GM23338 (cell line): Measurements from ENCODE around the gene SORBS2. TPM values are rescaled to one million over a fixed set of nuclear protein-coding genes. Genes with fewer than 3 reads are reported as not detected.

Source experiments
- ATAC-seq: fragments of 200-7000 bp; cut with Tn5 transposase; 3 replicates; pipeline ENCODE4 v1.9.1; 2020
- DNase-seq: peaks from one replicate; pipeline ENCODE4 v3.0.0-alpha.2; 2015; ENCODE audit warnings: low spot score
- H2AFZ ChIP-seq: fragments of 200-600 bp; sonication (generic); 2 replicates; pipeline ENCODE4 v1.8.0; 2016; ENCODE audit warnings: antibody characterized with exemption, mild to moderate bottlenecking, moderate library complexity
- H3F3A ChIP-seq: fragments of 200-600 bp; sonication (generic); replicated peaks from 2 replicates; pipeline ENCODE4 v1.8.0; 2017; ENCODE audit warnings: antibody characterized with exemption, mixed run types, low read depth
- H3K27ac ChIP-seq: fragments of 200-600 bp; sonication (generic); 2 replicates; pipeline ENCODE4 v1.6.1; 2016; ENCODE audit warnings: low read depth
- H3K27me3 ChIP-seq: fragments of 200-600 bp; sonication (generic); 2 replicates; pipeline ENCODE4 v1.8.0; 2016; ENCODE audit warnings: mild to moderate bottlenecking, mixed run types, moderate library complexity; ENCODE audit not compliant: insufficient read depth
- H3K36me3 ChIP-seq: fragments of 200-600 bp; sonication (generic); 2 replicates; pipeline ENCODE4 v1.8.0; 2016; ENCODE audit warnings: mild to moderate bottlenecking; ENCODE audit not compliant: insufficient read depth
- H3K4me1 ChIP-seq: fragments of 200-600 bp; sonication (generic); 2 replicates; pipeline ENCODE4 v1.8.0; 2016; ENCODE audit warnings: mild to moderate bottlenecking, moderate library complexity; ENCODE audit not compliant: insufficient read depth
- H3K4me2 ChIP-seq: fragments of 200-600 bp; sonication (generic); 2 replicates; pipeline ENCODE4 v1.7.1; 2017; ENCODE audit warnings: mixed run types
- H3K4me3 ChIP-seq: fragments of 200-600 bp; sonication (generic); 2 replicates; pipeline ENCODE4 v1.6.1; 2016; ENCODE audit warnings: mixed run types
- H3K79me2 ChIP-seq: fragments of 200-600 bp; sonication (generic); replicated peaks from 2 replicates; pipeline ENCODE4 v1.8.0; 2017; ENCODE audit warnings: mild to moderate bottlenecking; ENCODE audit not compliant: insufficient read depth
- H3K9me2 ChIP-seq: fragments of 200-600 bp; sonication (generic); 2 replicates; pipeline ENCODE4 v1.8.0; 2017; ENCODE audit not compliant: insufficient read depth
- H4K20me1 ChIP-seq: fragments of 200-600 bp; sonication (generic); replicated peaks from 2 replicates; pipeline ENCODE4 v1.8.0; 2017; ENCODE audit warnings: mild to moderate bottlenecking; ENCODE audit not compliant: insufficient read depth
- H3K27ac Mint-ChIP-seq: 2 replicates; pipeline ENCODE4 v1.8.0; 2020; ENCODE audit warnings: inconsistent platforms, mild to moderate bottlenecking, moderate library complexity, mixed read lengths
- H3K27me3 Mint-ChIP-seq: 3 replicates; pipeline ENCODE4 v1.8.0; 2022; ENCODE audit warnings: low read depth, mild to moderate bottlenecking, moderate library complexity, mixed read lengths, inconsistent platforms; ENCODE audit not compliant: insufficient read depth, poor library complexity
- H3K36me3 Mint-ChIP-seq: 3 replicates; pipeline ENCODE4 v1.8.0; 2021; ENCODE audit warnings: low read depth, mild to moderate bottlenecking, inconsistent platforms, moderate library complexity, mixed read lengths
- H3K4me1 Mint-ChIP-seq: 3 replicates; pipeline ENCODE4 v1.8.0; 2020; ENCODE audit warnings: mild to moderate bottlenecking, inconsistent platforms, mixed read lengths
- H3K4me3 Mint-ChIP-seq: 3 replicates; pipeline ENCODE4 v1.8.0; 2021; ENCODE audit warnings: moderate library complexity, mild to moderate bottlenecking, inconsistent platforms, mixed read lengths
- H3K9me3 Mint-ChIP-seq: 3 replicates; pipeline ENCODE4 v1.8.0; 2020; ENCODE audit warnings: moderate library complexity, mild to moderate bottlenecking, inconsistent platforms, mixed read lengths
- CREB1 ChIP-seq: fragments of 250-450 bp; sonication (Bioruptor Pico); IDR thresholded peaks from 2 replicates; pipeline ENCODE4 v1.5.0; 2020; ENCODE audit warnings: low read depth, mild to moderate bottlenecking, moderate library complexity
- CTCF ChIP-seq, 2 experiments: fragments of 200-600 bp in 1 of 2; sonication (generic) in 1 of 2; conservative IDR thresholded peaks; 2 replicates each; pipeline versions ENCODE4 v1.5.1 to v1.6.1; 2016 to 2017; ENCODE audit warnings: antibody characterized with exemption in 2 of 2, low read depth in 2 of 2, mild to moderate bottlenecking in 2 of 2, moderate library complexity in 1 of 2
- ETS1 ChIP-seq: IDR thresholded peaks from 2 replicates; pipeline ENCODE4 v1.6.1; 2016; ENCODE audit warnings: antibody characterized with exemption
- EZH2 ChIP-seq: fragments of 200-600 bp; sonication (generic); IDR thresholded peaks from one replicate; pipeline ENCODE4 v1.8.0; 2017; ENCODE audit warnings: antibody characterized with exemption, mild to moderate bottlenecking, low read depth; ENCODE audit not compliant: unreplicated experiment
- JUNB ChIP-seq: IDR thresholded peaks from one replicate; pipeline ENCODE4 v1.6.1; 2016; ENCODE audit warnings: antibody characterized with exemption; ENCODE audit not compliant: unreplicated experiment
- POLR2AphosphoS5 ChIP-seq: IDR thresholded peaks from 2 replicates; pipeline ENCODE4 v1.6.1; 2016; ENCODE audit warnings: antibody characterized with exemption, low read depth
- ZNF114 ChIP-seq: fragments of 250-450 bp; sonication (Bioruptor Pico); IDR thresholded peaks from 2 replicates; pipeline ENCODE4 v1.5.0; 2020; ENCODE audit warnings: mild to moderate bottlenecking, moderate library complexity
- ZNF331 ChIP-seq: fragments of 250-450 bp; sonication (Bioruptor Pico); IDR thresholded peaks from 2 replicates; pipeline ENCODE4 v1.5.0; 2020; ENCODE audit warnings: low read depth, mild to moderate bottlenecking, moderate library complexity
- ZNF462 ChIP-seq: fragments of 250-450 bp; sonication (Bioruptor Pico); IDR thresholded peaks from 2 replicates; pipeline ENCODE4 v1.5.0; 2020; ENCODE audit warnings: mild to moderate bottlenecking, moderate library complexity
- polyA plus RNA-seq: library from polyadenylated mRNA; unstranded; fragments of >200 nt; fragmentation: Nextera tagmentation; extraction: Ambion mirVana; gene quantifications from 2 replicates; pipeline ENCODE4 v1.2.1, GENCODE V29; 2016
- total RNA-seq: library from RNA; depleted of rRNA; stranded (reverse); fragments of >200 nt; shearing (Covaris generic); gene quantifications from 2 replicates; pipeline ENCODE4 v1.2.3, GENCODE V29; 2014

SORBS2 gene
- total and polyA plus RNA-seq, 2 experiments from 2014 or later: 17.8 to 27.6 TPM

GRCh38 chr4:185729391-185729804 lies 82.6 kb downstream of the SORBS2 start (continued):
- TF ChIP-seq ZNF462 (CRISPR knock-in tag): no peak
- no peak for TF ChIP-seq JUNB
- no peak for TF ChIP-seq ETS1
- TF ChIP-seq POLR2AphosphoS5: no peak
- no peak for TF ChIP-seq CTCF (conservative IDR thresholded peaks at IDR 0.05; ENCODE audit: low read depth in 2 of 2)
- no peak for TF ChIP-seq ZNF331 (CRISPR knock-in tag)
- TF ChIP-seq CREB1 (CRISPR knock-in tag): no peak

GRCh38 chr4:185728893-185729292 lies 83.1 kb downstream of the SORBS2 start:
- Histone ChIP-seq H3F3A (no peaks in the 10 kb centered on the region), H3K4me3 (no peak overlapping the region), H3K79me2 (no peaks in the 10 kb centered on the region), H3K27me3 (no peaks in the 10 kb centered on the region), H3K36me3 (no peaks in the 10 kb centered on the region), H3K27ac (no peak overlapping the region), H3K4me1 (peaks cover 6% of the 10 kb centered on the region), H3K4me2 (no peak overlapping the region), H3K9me2 (no peaks in the 10 kb centered on the region), H2AFZ (no peak overlapping the region), H4K20me1 (no peaks in the 10 kb centered on the region)
- Mint-ChIP-seq H3K27ac (no peak overlapping the region), H3K27me3 (peaks cover 7% of the 10 kb centered on the region), H3K36me3 (peaks cover 21% of the 10 kb centered on the region), H3K4me3 (no peak overlapping the region), H3K9me3 (0 out of 3 replicates have a peak, but pooled peaks cover 3% of the 10 kb centered on the region), H3K4me1 (peaks cover 17% of the 10 kb centered on the region)
- no peak for TF ChIP-seq CREB1 (CRISPR knock-in tag)
- TF ChIP-seq ZNF114 (CRISPR knock-in tag): no peak
- TF ChIP-seq EZH2: no peak
- no peak for TF ChIP-seq ETS1
- DNase-seq: no peak
- no peak for ATAC-seq
